ENCODE results near the gene SLC4A2.

Gene SLC4A2

GRCh38 chr7:151088019-151088855 lies 28.8 kb downstream of the SLC4A2 start:
- DNase-seq (ENCODE audit: extremely low read depth in 1 of 2, low read depth in 1 of 2) = no peak

GRCh38 chr7:151088856-151089699 lies 29.7 kb downstream of the SLC4A2 start:
- no peak for DNase-seq (ENCODE audit: extremely low read depth in 1 of 2, low read depth in 1 of 2)

GRCh38 chr7:151089893-151090730 lies 30.7 kb downstream of the SLC4A2 start:
- no peak for DNase-seq (ENCODE audit: extremely low read depth in 1 of 2, low read depth in 1 of 2)

- no peak for DNase-seq (ENCODE audit: extremely low read depth in 1 of 2, low read depth in 1 of 2)
Measured at GRCh38 chr7:151091003-151091402, 31.6 kb downstream of the SLC4A2 start.

- no peak for DNase-seq (ENCODE audit: extremely low read depth in 1 of 2, low read depth in 1 of 2)
Measured at GRCh38 chr7:151091431-151091830, 32.0 kb downstream of the SLC4A2 start.

- DNase-seq (ENCODE audit: extremely low read depth in 1 of 2, low read depth in 1 of 2) = no peak
Measured at GRCh38 chr7:151091988-151092387, 32.6 kb downstream of the SLC4A2 start.

- no peak for DNase-seq (ENCODE audit: extremely low read depth in 1 of 2, low read depth in 1 of 2)
Measured at GRCh38 chr7:151093748-151094147, 34.4 kb downstream of the SLC4A2 start.

GRCh38 chr7:151094675-151095074 lies 35.3 kb downstream of the SLC4A2 start:
- no peak for DNase-seq (ENCODE audit: extremely low read depth in 1 of 2, low read depth in 1 of 2)

- DNase-seq (ENCODE audit: extremely low read depth in 1 of 2, low read depth in 1 of 2) = no peak
Measured at GRCh38 chr7:151095123-151095797, 35.9 kb downstream of the SLC4A2 start.

GRCh38 chr7:151095828-151096475 lies 36.6 kb downstream of the SLC4A2 start:
- DNase-seq (ENCODE audit: extremely low read depth in 1 of 2, low read depth in 1 of 2) = no peak

GRCh38 chr7:151099486-151100211 lies 40.3 kb downstream of the SLC4A2 start:
- DNase-seq (ENCODE audit: extremely low read depth in 1 of 2, low read depth in 1 of 2) = no peak

- DNase-seq (ENCODE audit: extremely low read depth in 1 of 2, low read depth in 1 of 2) = no peak
Measured at GRCh38 chr7:151100921-151101320, 41.5 kb downstream of the SLC4A2 start.

- DNase-seq (ENCODE audit: extremely low read depth in 1 of 2, low read depth in 1 of 2) = no peak
Measured at GRCh38 chr7:151101621-151102396, 42.4 kb downstream of the SLC4A2 start.

- DNase-seq (ENCODE audit: extremely low read depth in 1 of 2, low read depth in 1 of 2) = no peak
Measured at GRCh38 chr7:151102991-151103390, 43.6 kb downstream of the SLC4A2 start.

- DNase-seq (ENCODE audit: extremely low read depth in 1 of 2, low read depth in 1 of 2) = no peak
Measured at GRCh38 chr7:151103973-151104372, 44.6 kb downstream of the SLC4A2 start.

- DNase-seq (ENCODE audit: extremely low read depth in 1 of 2, low read depth in 1 of 2) = no peak
Measured at GRCh38 chr7:151104411-151105235, 45.2 kb downstream of the SLC4A2 start.

GRCh38 chr7:151107882-151108281 lies 48.5 kb downstream of the SLC4A2 start:
- no peak for DNase-seq (ENCODE audit: extremely low read depth in 1 of 2, low read depth in 1 of 2)

All from activated CD8-positive, alpha-beta memory T cell treated with anti-CD3 and anti-CD28 coated beads for 1 hour (primary cell).